Measurements from ENCODE around the gene MARCKS.

MARCKS gene

GRCh38 chr6:113853252-113853651, 3.9 kb upstream of the MARCKS start:
- no peak for DNase-seq (ENCODE audit: low read depth in 2 of 2)

- DNase-seq (ENCODE audit: low read depth in 2 of 2), result no peak
These were observed 2.3 kb upstream of the MARCKS start for GRCh38 chr6:113854531-113855499.

GRCh38 chr6:113855500-113856374, 1.4 kb upstream of the MARCKS start:
- no peak for DNase-seq (ENCODE audit: low read depth in 2 of 2)

- no peak for DNase-seq (ENCODE audit: low read depth in 2 of 2)
These were observed 845 bp upstream of the MARCKS start for GRCh38 chr6:113856375-113856624.

GRCh38 chr6:113857556-113858479, 673 bp downstream of the MARCKS start:
- no peak for DNase-seq (ENCODE audit: low read depth in 2 of 2)

GRCh38 chr6:113858480-113859348, 1.6 kb downstream of the MARCKS start:
- DNase-seq (ENCODE audit: low read depth in 2 of 2), result peak; percentile 61 to 68

GRCh38 chr6:113859349-113860180, 2.4 kb downstream of the MARCKS start:
- no peak for DNase-seq (ENCODE audit: low read depth in 2 of 2)

- no peak for DNase-seq (ENCODE audit: low read depth in 2 of 2)
These were observed 3.2 kb downstream of the MARCKS start for GRCh38 chr6:113860181-113860955.

- no peak for DNase-seq (ENCODE audit: low read depth in 2 of 2)
These were observed 5.0 kb downstream of the MARCKS start for GRCh38 chr6:113862112-113862511.

- no peak for DNase-seq (ENCODE audit: low read depth in 2 of 2)
These were observed 13.8 kb downstream of the MARCKS start for GRCh38 chr6:113870917-113871316.

- DNase-seq (ENCODE audit: low read depth in 2 of 2), result no peak
These were observed 14.8 kb downstream of the MARCKS start for GRCh38 chr6:113871975-113872374.

GRCh38 chr6:113873043-113873667, 16.0 kb downstream of the MARCKS start:
- no peak for DNase-seq (ENCODE audit: low read depth in 2 of 2)

GRCh38 chr6:113875470-113875869, 18.3 kb downstream of the MARCKS start:
- no peak for DNase-seq (ENCODE audit: low read depth in 2 of 2)

GRCh38 chr6:113876695-113877094, 19.6 kb downstream of the MARCKS start:
- no peak for DNase-seq (ENCODE audit: low read depth in 2 of 2)

GRCh38 chr6:113879186-113880096, 22.3 kb downstream of the MARCKS start:
- DNase-seq (ENCODE audit: low read depth in 2 of 2), result no peak

- no peak for DNase-seq (ENCODE audit: low read depth in 2 of 2)
These were observed 24.4 kb downstream of the MARCKS start for GRCh38 chr6:113881478-113881980.

- DNase-seq (ENCODE audit: low read depth in 2 of 2), result no peak
These were observed 25.3 kb downstream of the MARCKS start for GRCh38 chr6:113882336-113883022.

Measured in stimulated activated CD8-positive, alpha-beta memory T cell treated with anti-CD3 and anti-CD28 coated beads, Interleukin-15, amount 100 ng/mL, for 4 hours (primary cell).